Epithelial cell of prostate (primary cell): Measurements from ENCODE around the gene POU2AF1.

Experiments used
- DNase-seq: peaks from one replicate; pipeline ENCODE4 v3.0.0-alpha.2; 2011; ENCODE audit warnings: low read depth, low spot score
- H3K27ac ChIP-seq: fragments of 450-650 bp; 2 replicates; pipeline ENCODE4 v1.5.1; 2017; ENCODE audit warnings: mild to moderate bottlenecking

Gene POU2AF1

DNA sequence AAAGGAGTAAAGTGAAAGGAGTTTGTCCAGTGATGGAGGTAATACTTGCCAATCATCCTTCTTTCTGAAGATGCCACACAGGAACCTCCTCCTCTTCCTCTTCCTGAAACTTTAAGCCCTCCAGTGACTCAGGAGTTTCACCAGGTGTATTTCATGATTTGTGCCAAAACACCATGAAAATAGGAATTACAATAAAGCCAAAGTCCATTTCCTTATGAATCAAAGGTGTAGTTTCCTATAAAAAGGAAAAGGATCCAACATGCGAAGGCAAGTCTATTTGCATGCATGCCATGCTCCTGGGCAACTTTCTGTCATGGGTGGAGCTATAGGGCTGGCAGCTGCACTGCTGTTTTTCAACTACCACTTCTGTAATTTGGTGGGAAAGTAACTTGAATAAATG is 9.8 kb upstream of the POU2AF1 start:
- no peak for DNase-seq
- H3K27ac ChIP-seq, result peak overlapping the region; percentile 26

DNA sequence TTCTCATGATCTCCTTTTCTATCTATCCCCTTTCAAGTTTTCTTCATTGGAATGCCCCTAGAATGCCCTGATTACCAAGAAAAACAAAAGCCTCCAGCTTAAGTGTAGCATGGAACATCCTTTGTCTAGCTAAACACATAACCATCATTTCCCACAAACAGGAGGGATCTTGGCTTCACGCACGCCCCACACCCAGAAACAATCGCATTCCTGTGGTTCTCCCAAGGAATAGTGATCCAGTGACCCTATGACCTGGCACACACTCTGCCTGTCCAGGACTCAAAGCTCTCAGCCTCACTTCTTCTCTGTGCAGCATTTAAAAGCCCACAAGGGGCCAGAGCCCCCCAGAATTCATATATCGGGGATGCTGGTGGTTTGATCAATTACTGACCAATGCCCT is 9.3 kb upstream of the POU2AF1 start:
- no peak for DNase-seq
- peak overlapping the region; percentile 26 for H3K27ac ChIP-seq

DNA sequence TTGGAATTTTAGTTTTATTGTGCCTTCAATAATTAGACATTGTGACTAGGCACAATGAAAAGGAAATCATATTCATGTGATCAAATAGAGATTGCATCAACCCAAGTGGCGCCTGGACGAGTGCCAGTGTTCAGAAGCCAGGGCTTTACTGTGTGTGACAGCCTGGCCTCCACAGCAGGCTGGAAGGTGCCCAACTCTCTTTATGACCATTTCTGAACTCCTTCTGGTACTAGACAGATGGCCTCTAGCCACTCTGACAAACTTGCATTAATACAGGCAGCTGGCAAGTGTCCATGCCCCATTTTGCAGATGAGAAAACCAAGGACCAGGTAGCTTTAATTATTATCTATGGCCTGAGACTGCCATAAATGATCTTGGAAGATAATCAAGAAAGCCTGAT is 8.3 kb upstream of the POU2AF1 start:
- DNase-seq, result no peak
- H3K27ac ChIP-seq, result peak overlapping the region; percentile 10

DNA sequence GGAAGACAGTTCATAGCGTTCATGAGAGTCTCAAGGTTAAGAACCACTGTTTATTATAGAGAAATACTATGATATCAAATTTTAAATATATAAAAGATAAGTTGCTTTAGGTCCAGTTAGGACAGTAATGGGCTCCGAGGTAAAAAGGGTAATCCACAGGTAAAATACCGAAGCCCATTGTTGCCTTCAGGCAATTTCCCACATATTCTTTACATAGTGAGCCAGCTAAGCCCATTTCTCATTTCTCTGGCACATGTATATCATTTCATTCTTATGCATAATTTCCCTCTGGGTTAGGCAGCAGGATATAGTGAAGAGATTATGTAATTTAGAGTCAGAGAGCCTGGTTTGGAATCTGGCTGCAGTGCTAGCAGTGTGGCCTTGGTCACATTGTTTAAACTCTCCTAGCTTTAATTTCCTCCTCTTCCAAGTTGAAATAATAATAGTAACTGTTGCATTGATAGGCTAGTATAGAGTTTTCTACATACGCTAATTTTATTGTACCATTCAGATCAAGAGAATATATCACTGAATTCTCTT is 7.6 kb upstream of the POU2AF1 start:
- DNase-seq, result no peak
- H3K27ac ChIP-seq, result peak overlapping the region; percentile 10

DNA sequence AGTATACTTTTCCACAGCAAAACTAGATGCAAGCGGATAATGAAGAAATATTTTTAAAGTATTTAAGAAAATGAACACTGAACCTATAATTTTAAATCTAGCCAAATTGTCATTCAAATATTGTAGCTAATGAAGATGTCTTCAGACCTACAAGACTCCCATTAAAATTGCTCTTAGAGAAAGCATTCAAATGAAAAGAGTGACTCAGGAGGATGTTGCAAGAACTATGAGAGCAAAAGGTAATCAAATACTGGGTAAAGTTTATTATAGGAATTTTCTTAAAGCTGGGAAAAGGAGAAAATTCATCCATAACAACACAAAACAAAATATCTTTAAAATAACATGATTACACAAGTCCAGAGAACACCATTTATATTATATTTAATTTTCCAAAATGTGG is 5.4 kb upstream of the POU2AF1 start:
- H3K27ac ChIP-seq, result no peak overlapping the region
- DNase-seq, result no peak

DNA sequence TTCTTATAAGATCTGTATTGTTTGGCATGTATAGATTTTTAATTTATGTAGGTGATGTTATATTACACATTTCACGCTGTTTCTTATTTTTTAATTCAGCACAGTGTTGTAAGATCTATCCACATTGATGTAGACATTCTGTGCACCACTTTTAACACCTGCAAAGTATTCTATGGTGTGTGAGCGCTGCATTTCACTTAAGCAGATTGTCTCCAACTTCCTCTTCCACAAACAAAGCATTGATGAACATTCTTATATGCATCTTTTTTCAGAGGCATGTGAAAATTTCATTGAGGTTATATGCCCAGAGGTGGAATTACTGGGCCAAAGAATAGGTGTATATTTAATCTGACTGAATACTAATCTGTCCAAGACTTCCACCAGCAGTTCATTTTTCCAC is 3.4 kb upstream of the POU2AF1 start:
- H3K27ac ChIP-seq, result no peak overlapping the region
- no peak for DNase-seq

DNA sequence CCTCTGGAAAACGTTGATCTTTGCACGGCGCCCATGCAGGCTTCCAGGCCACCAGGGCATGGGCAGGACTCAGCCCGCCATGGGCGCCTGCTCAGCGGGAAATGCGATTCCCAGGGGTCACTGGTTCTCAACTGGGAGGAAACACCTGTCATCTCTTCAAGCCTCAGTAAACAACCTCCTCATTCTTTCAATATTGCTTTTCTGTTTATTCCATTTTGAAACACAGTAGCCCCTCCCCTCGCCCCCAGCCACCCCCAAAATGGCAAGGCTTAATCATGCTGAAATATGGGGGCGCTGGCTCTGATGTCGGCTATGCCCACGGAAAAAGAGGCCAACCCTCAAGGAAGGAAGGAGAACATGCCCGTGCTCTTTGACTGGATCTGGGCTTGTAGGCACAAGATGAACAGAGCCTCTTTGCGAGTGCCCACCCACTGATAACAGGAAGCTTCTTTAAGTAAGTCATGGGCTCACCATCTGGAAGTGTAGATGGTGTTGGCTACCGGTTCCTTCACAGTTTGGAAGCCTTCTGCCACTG is 594 bp upstream of the POU2AF1 start:
- no peak overlapping the region for H3K27ac ChIP-seq
- no peak for DNase-seq

DNA sequence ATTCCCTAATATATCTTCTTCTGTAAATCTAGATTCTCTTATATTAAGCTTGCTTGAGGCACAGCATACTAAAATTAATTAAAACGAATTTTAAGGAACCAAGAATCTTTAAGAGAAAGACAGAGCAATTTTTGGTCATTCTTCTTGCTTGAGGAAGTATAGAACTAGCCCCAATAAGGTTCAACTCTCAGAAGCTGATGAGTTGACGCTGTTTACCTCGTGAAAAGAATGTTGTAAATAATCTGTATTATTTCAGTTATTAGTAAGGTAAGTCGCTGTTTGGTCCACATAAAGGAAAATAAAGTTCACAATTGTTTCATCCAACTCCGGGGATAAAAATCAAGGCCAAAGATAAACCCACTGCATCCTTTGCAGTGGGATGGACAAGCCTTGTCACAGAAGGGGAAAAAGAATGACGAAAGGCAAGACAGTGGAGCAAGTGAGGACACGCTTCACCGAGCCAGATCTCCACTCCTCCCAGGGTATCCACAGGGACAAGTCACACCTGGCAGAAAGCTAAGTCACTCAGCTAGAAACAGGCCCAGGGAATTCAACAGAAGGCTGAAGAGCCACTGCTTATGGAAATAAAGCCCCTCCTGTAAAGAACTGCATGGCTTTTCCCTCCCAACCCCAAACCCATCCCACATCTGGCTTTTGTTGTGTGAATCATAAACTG is 752 bp downstream of the POU2AF1 start:
- H3K27ac ChIP-seq, result peak overlapping the region; percentile 26
- DNase-seq, result no peak

DNA sequence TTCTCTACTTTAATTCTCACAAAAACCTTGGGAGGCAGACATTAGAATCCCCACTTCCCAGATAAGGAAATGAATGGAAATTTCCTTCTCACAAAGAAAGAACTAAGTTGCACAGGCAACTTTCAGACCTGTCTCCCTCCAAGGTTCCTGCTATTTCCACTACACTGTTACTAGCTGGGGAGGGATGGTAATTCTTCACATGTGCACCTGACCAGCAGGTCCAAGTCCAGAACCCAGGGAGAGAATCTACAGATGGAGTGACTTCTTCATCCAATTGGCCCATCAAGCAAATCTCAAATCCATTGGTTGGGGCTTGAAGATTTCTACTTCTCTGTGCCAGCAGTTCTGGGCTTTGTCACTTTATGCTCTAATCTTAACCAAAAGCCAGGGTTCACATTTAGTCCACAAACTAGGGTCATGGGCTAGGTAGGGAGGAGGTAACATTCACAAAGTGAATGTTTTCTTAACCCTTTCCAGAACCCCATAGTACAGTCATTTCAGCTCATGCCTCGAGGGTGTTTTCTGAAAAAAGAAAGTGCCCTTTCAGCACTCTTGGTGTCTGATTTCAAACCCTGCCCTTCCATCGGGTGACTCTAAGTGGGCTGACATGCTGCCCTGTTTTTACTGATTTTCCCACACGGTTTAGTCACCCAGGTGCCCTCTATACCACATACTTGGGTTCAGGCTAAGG is 2.7 kb downstream of the POU2AF1 start:
- DNase-seq, result no peak
- H3K27ac ChIP-seq, result no peak overlapping the region

DNA sequence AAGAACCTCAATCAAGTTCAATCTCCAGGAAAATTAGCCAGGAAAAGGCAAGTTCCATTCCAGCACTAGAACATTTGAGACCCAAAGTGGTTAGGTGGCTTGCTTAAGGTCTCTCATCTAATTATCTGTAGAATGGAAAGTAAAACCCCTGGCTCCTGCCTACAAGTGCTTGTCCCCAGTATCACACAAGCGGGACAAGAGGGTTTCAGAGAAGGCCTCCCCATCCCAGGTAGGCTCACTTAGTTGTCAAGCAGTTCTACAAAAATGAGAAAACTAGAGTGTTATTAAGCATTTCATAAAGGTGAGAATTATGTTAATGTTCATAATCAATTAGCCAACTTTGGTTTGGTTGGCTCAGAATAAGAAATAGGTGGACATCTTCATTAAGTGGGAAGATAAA is 5.5 kb downstream of the POU2AF1 start:
- DNase-seq, result no peak
- H3K27ac ChIP-seq, result no peak overlapping the region

DNA sequence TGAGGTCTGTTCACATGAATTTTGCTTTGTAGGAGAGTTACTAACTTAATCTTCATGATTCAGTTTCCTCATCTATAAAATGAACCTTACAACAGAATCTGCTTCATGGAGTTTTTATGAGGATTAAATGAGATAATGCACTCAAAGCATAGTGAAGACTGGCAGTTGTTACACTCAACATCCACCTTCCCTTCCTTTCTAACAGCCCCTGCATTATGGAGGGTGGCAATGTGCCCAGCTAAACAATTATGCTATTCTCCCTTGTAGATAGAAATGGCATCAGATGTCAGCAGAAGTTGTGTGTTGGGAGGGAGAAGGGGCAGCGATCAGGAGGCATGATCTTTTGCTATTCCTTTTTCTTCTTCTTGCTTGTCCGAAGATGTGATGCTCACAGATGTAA is 6.5 kb downstream of the POU2AF1 start:
- no peak for DNase-seq
- H3K27ac ChIP-seq, result no peak overlapping the region

DNA sequence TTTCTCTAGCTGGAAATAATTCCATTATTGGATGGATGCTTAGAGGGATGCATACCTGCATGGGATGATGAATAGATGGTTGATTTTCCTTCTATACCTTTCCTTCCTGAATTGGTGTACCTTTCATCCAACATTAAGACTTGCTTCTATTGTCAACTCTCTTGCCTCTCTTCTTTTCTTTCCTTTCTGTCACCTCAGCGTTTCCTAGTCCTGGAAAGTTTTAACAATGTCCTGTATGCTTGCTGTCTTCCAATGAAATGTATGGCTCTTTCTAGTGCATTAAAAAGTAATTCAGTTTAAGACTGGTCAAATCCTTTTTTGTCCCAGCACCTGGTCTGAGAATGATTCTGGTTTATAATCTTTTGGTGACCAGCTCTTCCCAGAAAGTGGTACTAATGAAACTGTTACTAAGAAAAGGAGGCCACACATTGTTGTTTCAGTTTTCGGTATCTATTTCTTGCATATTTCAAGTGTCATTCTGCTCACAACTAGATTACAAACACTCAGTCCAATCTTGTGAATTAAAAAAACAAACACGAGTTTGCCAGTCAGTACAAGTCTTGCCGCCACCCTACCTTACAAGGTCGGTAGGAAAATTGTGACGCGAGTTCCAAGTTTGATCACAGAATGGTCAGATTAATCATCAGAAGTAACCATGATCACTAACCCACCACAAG is 8.0 kb downstream of the POU2AF1 start:
- no peak for DNase-seq
- no peak overlapping the region for H3K27ac ChIP-seq

DNA sequence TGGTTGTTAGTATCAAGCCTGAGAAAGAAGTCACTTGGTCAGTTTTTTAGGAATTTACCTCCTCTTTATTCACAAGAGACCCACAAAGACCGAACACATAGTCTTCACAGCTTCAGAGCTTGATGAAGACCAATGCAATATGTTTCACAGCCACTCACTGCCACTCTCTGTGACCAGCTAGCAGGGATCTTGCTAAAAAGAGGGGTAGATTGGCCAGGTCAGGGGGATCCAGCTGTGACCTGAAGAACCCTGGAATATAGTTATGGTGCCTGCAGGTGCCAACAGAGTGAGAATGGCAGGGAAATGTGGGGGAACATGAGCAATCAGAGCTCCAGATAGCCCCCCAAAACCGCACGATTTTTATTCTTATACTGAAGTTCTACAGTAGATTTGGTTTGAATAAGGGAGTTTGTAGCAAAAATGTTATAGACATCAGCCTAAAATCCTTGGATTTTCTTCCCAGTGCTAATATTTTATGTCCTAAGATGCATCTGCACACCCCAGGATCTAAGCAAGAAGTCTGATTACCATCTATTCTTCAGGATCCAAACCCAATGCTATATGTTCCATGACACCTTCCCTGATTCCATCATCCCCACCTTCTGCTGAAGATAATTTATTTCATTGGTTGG is 8.7 kb downstream of the POU2AF1 start:
- DNase-seq, result no peak
- H3K27ac ChIP-seq, result no peak overlapping the region

DNA sequence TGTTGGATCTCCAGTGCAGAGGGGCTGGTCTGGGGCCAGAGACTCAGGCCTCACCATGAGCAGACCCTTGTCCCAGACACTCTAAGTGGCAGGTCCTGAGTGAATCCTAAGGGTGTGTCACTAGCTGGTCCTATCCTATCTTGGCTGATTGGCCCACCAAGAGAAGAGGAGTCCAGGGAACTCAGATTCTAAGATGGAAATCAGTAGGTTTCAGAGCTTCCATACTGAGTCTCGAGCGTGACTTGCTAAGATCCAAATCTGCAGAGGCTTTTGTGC is 10.9 kb downstream of the POU2AF1 start:
- DNase-seq, result no peak
- H3K27ac ChIP-seq, result no peak overlapping the region

DNA sequence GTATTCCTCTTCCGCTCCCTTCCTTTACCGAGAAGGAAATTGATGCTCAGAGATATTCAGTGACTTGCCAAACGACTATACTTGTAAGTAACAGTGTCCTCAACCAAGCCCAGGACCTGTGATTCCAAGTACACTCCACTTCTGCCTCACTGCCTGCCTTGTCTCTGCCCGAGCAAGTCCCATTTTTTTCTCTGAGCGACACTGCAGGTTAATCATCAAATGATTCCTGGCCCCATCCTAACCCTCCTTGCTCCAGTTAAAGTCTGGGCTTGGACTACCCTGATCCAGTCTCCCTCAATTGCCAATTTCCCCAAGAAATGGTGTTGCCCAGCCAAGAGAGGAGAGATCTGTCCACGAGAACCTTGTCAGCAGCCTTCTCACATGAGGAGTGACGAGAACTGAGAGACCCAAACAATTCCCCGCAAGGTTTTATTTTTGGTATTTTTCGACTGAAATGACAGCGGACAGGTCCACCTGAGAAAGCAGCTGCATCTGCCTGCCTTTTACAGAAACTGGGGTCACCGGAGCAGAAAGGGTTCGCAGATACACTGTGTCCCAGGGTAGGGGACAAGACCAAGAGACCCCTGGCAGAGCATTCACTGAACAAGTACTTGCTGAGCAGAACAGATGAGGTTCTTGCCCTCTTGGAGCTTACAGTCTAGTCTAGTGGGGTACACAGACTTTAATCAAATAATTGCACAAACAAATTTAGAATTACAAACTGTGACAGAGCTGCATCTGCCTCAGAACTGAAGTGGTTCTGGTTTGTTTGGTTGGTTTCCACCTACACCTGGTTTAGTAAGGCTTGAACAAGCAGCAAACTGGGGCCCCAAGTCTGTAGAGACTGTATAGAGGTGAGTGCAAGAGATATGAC is 11.4 kb downstream of the POU2AF1 start:
- H3K27ac ChIP-seq, result peak overlapping the region; percentile 46
- DNase-seq, result no peak

DNA sequence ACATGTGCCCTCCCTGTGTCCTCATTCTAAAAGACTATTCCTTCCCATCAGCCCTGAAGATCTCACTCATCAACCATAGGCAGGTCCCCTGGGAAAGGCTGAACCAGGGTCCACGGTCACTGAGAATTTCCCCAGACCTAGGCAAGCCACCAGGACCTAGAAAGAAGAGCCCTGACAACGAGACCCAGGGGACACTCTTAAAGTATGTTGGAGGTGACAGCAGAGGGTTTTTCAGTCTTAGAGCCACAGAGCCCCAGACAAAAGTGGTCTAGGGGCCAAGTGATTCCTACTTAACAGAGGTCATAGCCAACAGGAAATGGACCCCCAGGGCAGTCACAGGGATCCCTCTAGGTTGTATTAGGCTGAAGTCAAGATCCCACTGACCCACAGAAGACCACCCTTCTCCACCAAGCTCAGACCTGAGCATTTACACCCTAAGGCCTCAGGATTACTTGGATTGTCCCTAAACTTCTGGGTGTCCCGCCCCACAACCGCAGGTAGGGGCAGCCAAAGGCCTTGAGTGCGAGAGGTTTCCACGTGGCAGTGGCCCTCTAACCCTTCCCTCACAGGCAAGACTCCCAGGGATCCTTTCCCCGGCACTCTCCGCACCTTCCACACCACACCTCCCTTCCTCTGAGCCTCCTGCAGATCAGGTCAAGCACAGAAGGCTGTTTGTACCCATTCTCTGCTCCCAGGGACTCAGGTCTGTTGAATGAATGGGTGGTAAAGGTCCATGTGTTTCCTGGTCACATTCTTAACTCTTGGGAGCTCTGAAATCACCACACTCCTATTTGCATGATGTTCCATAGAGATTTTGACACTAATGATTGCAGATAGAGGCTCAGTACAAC is 12.3 kb downstream of the POU2AF1 start:
- H3K27ac ChIP-seq, result peak overlapping the region; percentile 46
- no peak for DNase-seq

DNA sequence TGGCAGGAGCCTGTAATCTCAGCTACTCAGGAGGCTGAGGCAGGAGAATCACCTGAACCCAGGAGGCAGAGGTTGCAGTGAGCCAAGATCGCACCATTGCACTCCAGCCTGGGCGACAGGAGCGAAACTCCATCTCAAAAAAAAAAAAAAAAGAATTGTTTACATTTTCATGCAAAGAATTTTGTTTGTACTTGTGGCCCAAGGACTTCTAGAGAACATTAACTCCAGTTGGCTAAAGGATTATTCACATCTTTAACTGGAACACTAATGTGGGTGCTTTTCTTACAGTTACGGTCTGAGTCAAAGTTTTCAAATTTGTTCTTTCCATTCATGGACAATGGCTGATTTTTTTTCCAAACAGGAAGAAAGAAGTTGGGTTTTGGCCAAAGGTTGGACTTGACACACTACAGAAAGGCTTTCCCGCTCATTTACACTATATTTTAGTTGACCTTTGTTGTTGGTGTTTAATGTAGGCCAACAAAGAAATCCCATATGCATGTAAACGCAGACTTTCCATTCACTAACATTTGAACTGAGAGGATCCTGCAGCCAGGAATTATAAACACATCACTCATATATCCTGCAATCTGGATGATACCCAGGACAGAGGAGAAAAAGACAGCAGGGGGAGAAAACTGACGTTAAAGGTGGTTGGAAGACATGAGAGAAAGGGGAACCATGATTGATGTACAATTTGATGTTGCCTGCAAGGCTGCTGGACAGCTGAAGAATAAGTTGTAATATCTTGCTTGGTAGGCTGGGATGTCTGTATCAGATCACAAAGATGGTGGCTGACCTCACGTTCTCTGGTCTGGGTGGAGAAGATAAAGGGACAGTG is 13.1 kb downstream of the POU2AF1 start:
- DNase-seq, result no peak
- H3K27ac ChIP-seq, result no peak overlapping the region

DNA sequence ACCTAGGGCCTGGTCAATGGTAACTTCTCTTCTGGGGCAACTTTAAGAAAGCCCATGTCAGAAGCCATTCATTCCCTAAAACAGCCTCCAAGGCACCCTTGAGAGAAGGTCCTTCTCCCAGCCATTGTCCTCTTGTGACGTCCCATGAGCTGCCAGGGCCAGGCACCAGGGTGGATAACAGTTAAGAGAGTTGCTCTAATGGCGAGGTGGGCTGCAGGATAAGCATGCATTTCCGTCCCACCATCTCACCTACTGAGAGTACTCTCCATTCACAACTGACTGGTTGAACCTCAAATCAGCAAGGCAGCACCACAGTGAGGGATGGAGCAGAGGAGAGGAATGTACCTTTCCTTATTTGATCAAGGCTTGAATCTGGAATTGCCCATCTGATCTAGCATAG is 14.6 kb downstream of the POU2AF1 start:
- H3K27ac ChIP-seq, result no peak overlapping the region
- no peak for DNase-seq
